HL-60 (cell line): Measurements from ENCODE around the gene SEL1L2.

Experiments
- CTCF ChIP-seq: IDR thresholded peaks from one replicate; pipeline ENCODE4 v1.5.1; 2011; ENCODE audit warnings: low read length, control low read depth, inconsistent platforms; ENCODE audit not compliant: insufficient read depth
- REST ChIP-seq: IDR thresholded peaks from 2 replicates; pipeline ENCODE4 v1.6.1; 2012; ENCODE audit warnings: low read depth; ENCODE audit not compliant: insufficient replicate concordance
- SPI1 ChIP-seq: IDR thresholded peaks from 2 replicates; pipeline ENCODE4 v1.6.1; 2012; ENCODE audit warnings: low read depth, mild to moderate bottlenecking, borderline replicate concordance

GRCh38 chr20:13817342-13817741 lies 173.1 kb downstream of the SEL1L2 start:
- TF ChIP-seq CTCF (no peak), REST (no peak), SPI1 (no peak)
